Glutamatergic neuron (in vitro differentiated cells): ENCODE data around the gene TCHP. TPM values are rescaled to one million over a fixed set of nuclear protein-coding genes. Genes with fewer than 3 reads are reported as not detected.
"Not testable (repeated sequence)": the region's sequence is repeated elsewhere in the genome, so short reads cannot be mapped to it uniquely, and the experiment has no call there.

Experiments used
- DNase-seq: peaks from one replicate; pipeline ENCODE4 v3.0.0; 2022
- H3K27ac Mint-ChIP-seq: one replicate; pipeline ENCODE4 v1.8.0; 2020; ENCODE audit warnings: mild to moderate bottlenecking, mixed read lengths, inconsistent platforms; ENCODE audit not compliant: unreplicated experiment
- H3K27me3 Mint-ChIP-seq: one replicate; pipeline ENCODE4 v1.8.0; 2020; ENCODE audit warnings: mild to moderate bottlenecking, moderate library complexity, mixed read lengths, inconsistent platforms; ENCODE audit not compliant: unreplicated experiment
- H3K36me3 Mint-ChIP-seq: one replicate; pipeline ENCODE4 v1.8.0; 2020; ENCODE audit warnings: mild to moderate bottlenecking, mixed read lengths, inconsistent platforms; ENCODE audit not compliant: unreplicated experiment
- H3K4me1 Mint-ChIP-seq: one replicate; pipeline ENCODE4 v1.8.0; 2020; ENCODE audit warnings: mild to moderate bottlenecking, low read depth, mixed read lengths, inconsistent platforms; ENCODE audit not compliant: unreplicated experiment
- H3K4me3 Mint-ChIP-seq: one replicate; pipeline ENCODE4 v1.8.0; 2020; ENCODE audit warnings: mild to moderate bottlenecking, mixed read lengths, inconsistent platforms; ENCODE audit not compliant: unreplicated experiment
- H3K9me3 Mint-ChIP-seq: one replicate; pipeline ENCODE4 v1.8.0; 2020; ENCODE audit warnings: mild to moderate bottlenecking, moderate library complexity, mixed read lengths, inconsistent platforms; ENCODE audit not compliant: unreplicated experiment
- CTCF ChIP-seq: fragments of 200-600 bp; sonication (generic); IDR thresholded peaks from one replicate; pipeline ENCODE4 v1.5.0; 2021; ENCODE audit not compliant: partially characterized antibody, unreplicated experiment
- total RNA-seq: library from RNA; stranded (reverse); fragmentation: NEBNext Ultra II Directional; extraction: Animal tissue kit (Norgen Biotek cat#: 25700); gene quantifications from one replicate; pipeline ENCODE4 v1.2.1, GENCODE V29; 2021; ENCODE audit not compliant: unreplicated experiment

The TCHP gene
- total RNA-seq, 1 donor from 2014 or later, result 31.7 TPM

- peaks cover 12% of the 10 kb centered on the region for H3K4me1 Mint-ChIP-seq
- TF ChIP-seq CTCF, result no peak
- peaks cover 10% of the 10 kb centered on the region for H3K9me3 Mint-ChIP-seq
- H3K4me3 Mint-ChIP-seq, result no peak overlapping the region
- no peak overlapping the region for H3K27ac Mint-ChIP-seq
- H3K36me3 Mint-ChIP-seq, result no peaks in the 10 kb centered on the region
- H3K27me3 Mint-ChIP-seq, result peaks cover 18% of the 10 kb centered on the region
- DNase-seq, result no peak
These were observed 3.0 kb upstream of the TCHP start for GRCh38 chr12:109897029-109897428.

GRCh38 chr12:109899345-109899744, 729 bp upstream of the TCHP start:
- peak overlapping the region; percentile 20 for H3K4me3 Mint-ChIP-seq
- H3K27ac Mint-ChIP-seq, DNase-seq, H3K9me3 Mint-ChIP-seq, H3K36me3 Mint-ChIP-seq: not testable (repeated sequence)
- peaks cover 13% of the 10 kb centered on the region for H3K27me3 Mint-ChIP-seq
- peaks cover 22% of the 10 kb centered on the region for H3K4me1 Mint-ChIP-seq

- Mint-ChIP-seq H3K4me3 (peak overlapping the region; percentile 98), H3K9me3 (peaks cover 9% of the 10 kb centered on the region), H3K27me3 (peaks cover 9% of the 10 kb centered on the region), H3K36me3 (peaks cover 9% of the 10 kb centered on the region), H3K27ac (peak overlapping the region; percentile 93), H3K4me1 (peaks cover 22% of the 10 kb centered on the region)
- DNase-seq, result no peak
- TF ChIP-seq CTCF, result no peak
These were observed 892 bp downstream of the TCHP start for GRCh38 chr12:109900752-109901580.

DNA sequence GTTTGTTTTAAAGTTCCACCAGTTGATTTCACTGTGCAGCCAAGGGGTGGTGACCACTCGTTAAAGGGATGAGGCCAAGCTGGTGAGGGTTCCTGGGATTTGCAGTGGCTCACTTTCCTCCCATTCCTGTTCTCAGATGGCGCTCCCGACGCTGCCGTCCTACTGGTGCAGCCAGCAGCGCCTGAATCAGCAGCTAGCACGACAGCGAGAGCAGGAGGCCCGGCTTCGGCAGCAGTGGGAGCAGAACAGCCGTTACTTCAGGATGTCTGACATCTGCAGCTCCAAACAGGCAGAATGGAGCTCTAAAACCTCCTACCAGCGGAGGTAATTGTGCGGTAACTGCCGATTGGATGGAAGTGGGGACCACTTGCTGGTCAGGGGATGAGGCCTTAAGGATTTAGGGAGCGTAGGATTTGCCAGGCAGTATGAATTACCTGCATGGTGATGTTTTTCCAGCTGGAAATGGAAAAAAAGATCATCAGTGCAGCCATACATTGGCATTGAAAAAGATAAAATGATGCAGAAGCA, 2.9 kb downstream of the TCHP start:
- DNase-seq, result peak; percentile 61
- Mint-ChIP-seq H3K27me3 (peaks cover 9% of the 10 kb centered on the region), H3K36me3 (peaks cover 9% of the 10 kb centered on the region), H3K4me1 (peaks cover 28% of the 10 kb centered on the region), H3K4me3 (peak overlapping the region; percentile 36), H3K9me3 (peaks cover 9% of the 10 kb centered on the region), H3K27ac (peak overlapping the region; percentile 88)
- TF ChIP-seq CTCF, result no peak

- Mint-ChIP-seq H3K9me3 (peaks cover 16% of the 10 kb centered on the region), H3K27ac (no peak overlapping the region), H3K27me3 (peaks cover 8% of the 10 kb centered on the region), H3K4me1 (peaks cover 38% of the 10 kb centered on the region), H3K36me3 (peaks cover 16% of the 10 kb centered on the region), H3K4me3 (peak overlapping the region; percentile 43)
- no peak for TF ChIP-seq CTCF
- no peak for DNase-seq
These were observed 5.2 kb downstream of the TCHP start for GRCh38 chr12:109905301-109905700.
